ENCODE results near the gene ENO2. TPM values are rescaled to one million over a fixed set of nuclear protein-coding genes. Genes with fewer than 3 reads are reported as not detected.
A peak's percentile ranks its signal among the peaks of the same experiment; 100 is the strongest.

The ENO2 gene
- total RNA-seq, 2 experiments from 2014 or later, result 106 to 171 TPM

DNA sequence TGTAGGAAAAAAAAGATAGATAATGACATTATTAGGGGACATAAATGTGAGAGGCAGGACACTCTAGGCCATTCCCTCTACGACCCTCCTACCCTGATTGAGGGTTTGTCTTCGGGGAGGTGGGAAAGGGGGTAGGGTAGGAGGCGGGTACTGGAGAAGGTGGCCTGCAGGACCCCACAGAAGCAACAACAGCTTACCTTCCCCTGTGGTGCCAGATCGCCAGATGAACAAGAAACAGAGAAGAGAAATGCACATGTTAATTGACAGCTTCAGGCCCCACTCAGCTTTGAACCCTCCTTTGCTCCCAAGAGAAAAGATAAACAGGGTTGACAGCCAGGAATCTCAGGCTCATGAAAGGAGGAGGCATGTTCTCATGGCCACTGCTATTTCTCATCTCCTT, 51.3 kb downstream of the ENO2 start:
- CTCF ChIA-PET, result interaction anchor here (0.8 to 13.5 kb wide), 6 partner anchors 10 to 144 kb away, joined by 3 to 709 read pairs (median 9); partner anchors contain the start of genes C12orf57, C1RL, PTPN6 and RNU7-1
- H3K9me3 Mint-ChIP-seq (ENCODE audit: low read depth), result no peaks in the 10 kb centered on the region
- H3K36me3 Mint-ChIP-seq, result peaks cover 49% of the 10 kb centered on the region
- peaks cover 55% of the 10 kb centered on the region for H3K4me1 Mint-ChIP-seq
- H3K4me3 Mint-ChIP-seq, result no peak overlapping the region
- DNase-seq (no peak), ATAC-seq (no peak)
- H3K27me3 Mint-ChIP-seq, result no peaks in the 10 kb centered on the region
- peak overlapping the region; percentile 82 for H3K27ac Mint-ChIP-seq

- H3K27me3 Mint-ChIP-seq, result no peaks in the 10 kb centered on the region
- H3K27ac Mint-ChIP-seq, result no peak overlapping the region
- H3K4me3 Mint-ChIP-seq, result no peak overlapping the region
- CTCF ChIA-PET, result interaction anchor here (0.7 to 13.5 kb wide), 7 partner anchors 11 to 143 kb away, joined by 3 to 709 read pairs (median 7); partner anchors contain the start of genes C12orf57, C1RL, PTPN6 and RNU7-1
- no peaks in the 10 kb centered on the region for H3K9me3 Mint-ChIP-seq (ENCODE audit: low read depth)
- ATAC-seq (no peak), DNase-seq (no peak)
- H3K4me1 Mint-ChIP-seq, result peaks cover 53% of the 10 kb centered on the region
- H3K36me3 Mint-ChIP-seq, result peaks cover 46% of the 10 kb centered on the region
These were observed 52.0 kb downstream of the ENO2 start for GRCh38 chr12:6966351-6966750.

- Mint-ChIP-seq H3K36me3 (peaks cover 53% of the 10 kb centered on the region), H3K4me3 (no peak overlapping the region), H3K27ac (no peak overlapping the region), H3K27me3 (no peaks in the 10 kb centered on the region), H3K9me3 (ENCODE audit: low read depth) (no peaks in the 10 kb centered on the region), H3K4me1 (peaks cover 55% of the 10 kb centered on the region)
- DNase-seq, result no peak
- ATAC-seq, result no peak
- CTCF ChIA-PET, result interaction anchor here (1.3 to 3.3 kb wide), 6 partner anchors 15 to 141 kb away, joined by 3 to 74 read pairs (median 4); partner anchors contain the start of genes C12orf57, C1R, C1RL and PTPN6
These were observed 53.3 kb downstream of the ENO2 start for GRCh38 chr12:6967651-6968100.

- peak overlapping the region; percentile 100 for H3K27ac Mint-ChIP-seq
- H3K36me3 Mint-ChIP-seq, result peaks cover 54% of the 10 kb centered on the region
- no peaks in the 10 kb centered on the region for H3K9me3 Mint-ChIP-seq (ENCODE audit: low read depth)
- no peaks in the 10 kb centered on the region for H3K27me3 Mint-ChIP-seq
- H3K4me3 Mint-ChIP-seq, result peak overlapping the region; percentile 100
- CTCF ChIA-PET, result interaction anchor here (1.3 to 3.3 kb wide), 9 partner anchors 10 to 141 kb away, joined by 3 to 74 read pairs (median 6); partner anchors contain the start of genes C12orf57, C1R, C1RL and LPCAT3
- H3K4me1 Mint-ChIP-seq, result peaks cover 60% of the 10 kb centered on the region
- DNase-seq, result no peak
- no peak for ATAC-seq
These were observed 54.0 kb downstream of the ENO2 start for GRCh38 chr12:6968426-6968825.

- ATAC-seq (peak; percentile 35), DNase-seq (no peak)
- peaks cover 56% of the 10 kb centered on the region for H3K36me3 Mint-ChIP-seq
- H3K9me3 Mint-ChIP-seq (ENCODE audit: low read depth), result no peaks in the 10 kb centered on the region
- H3K4me1 Mint-ChIP-seq, result peaks cover 66% of the 10 kb centered on the region
- peak overlapping the region; percentile 100 for H3K4me3 Mint-ChIP-seq
- CTCF ChIA-PET, result interaction anchor here (1.1 to 3.3 kb wide), 4 partner anchors 11 to 97 kb away, joined by 3 to 74 read pairs (median 8); partner anchors contain the start of genes C12orf57, PTPN6, RNU7-1 and SPSB2
- peak overlapping the region; percentile 100 for H3K27ac Mint-ChIP-seq
- H3K27me3 Mint-ChIP-seq, result no peaks in the 10 kb centered on the region
These were observed 55.7 kb downstream of the ENO2 start for GRCh38 chr12:6970096-6970527.

Small RNA genes within 50 kb of the gene (microRNA-seq; reads per million reads assigned to microRNA genes)
- gene MIR141 (50.6 reads per million, percentile 56 among the genes with 10 or more reads in this experiment), gene MIR200C (458 reads per million, percentile 80 among the genes with 10 or more reads in this experiment)

Other genes with a start within 250 kb of the ENO2 start
- gene ZNF384, start 225.2 kb upstream of the ENO2 start, total RNA-seq, result 10 to 100 TPM; 76.3 to 76.4 TPM
- gene PIANP, start 213.8 kb upstream of the ENO2 start, total RNA-seq, result not detected
- 10 to 100 TPM; 28.2 to 30.0 TPM for gene COPS7A, start 190.5 kb upstream of the ENO2 start, total RNA-seq
- gene MLF2, start 161.4 kb upstream of the ENO2 start, total RNA-seq, result 100 to 1,000 TPM; 102 to 113 TPM
- 100 to 1,000 TPM; 131 to 142 TPM for gene PTMS, start 148.2 kb upstream of the ENO2 start, total RNA-seq
- gene LAG3, start 142.1 kb upstream of the ENO2 start, total RNA-seq, result 100 to 1,000 TPM; 320 to 420 TPM
- 1 to 10 TPM in 1 of 2 experiments, under 1 TPM in 1; 0.82 to 1.8 TPM for gene CD4, start 125.1 kb upstream of the ENO2 start, total RNA-seq
- gene GPR162, start 92.8 kb upstream of the ENO2 start, total RNA-seq, result under 1 TPM in 1 of 2 experiments, not detected in 1; 0.82 TPM
- gene P3H3, start 86.2 kb upstream of the ENO2 start, total RNA-seq, result under 1 TPM; 0.23 to 0.99 TPM
- gene GNB3, start 73.7 kb upstream of the ENO2 start, total RNA-seq, result under 1 TPM in 1 of 2 experiments, not detected in 1; 0.12 TPM
- 100 to 1,000 TPM in 1 of 2 experiments, 10 to 100 TPM in 1; 89.1 to 125 TPM for gene CDCA3, start 63.3 kb upstream of the ENO2 start, total RNA-seq
- 100 to 1,000 TPM in 1 of 2 experiments, 10 to 100 TPM in 1; 98.8 to 129 TPM for gene USP5, start 62.4 kb upstream of the ENO2 start, total RNA-seq
- gene TPI1, start 47.0 kb upstream of the ENO2 start, total RNA-seq, result 1,000 to 10,000 TPM; 1,086 to 1,277 TPM
- gene SPSB2, start 41.3 kb upstream of the ENO2 start, total RNA-seq, result 10 to 100 TPM; 10.5 to 14.4 TPM
- gene LRRC23, start 9.8 kb upstream of the ENO2 start, total RNA-seq, result 1 to 10 TPM; 4.9 to 8.7 TPM
- 10 to 100 TPM; 38.3 to 40.1 TPM for gene ATN1, start 13.4 kb downstream of the ENO2 start, total RNA-seq
- not detected for gene RNU7-1, start 29.2 kb downstream of the ENO2 start, total RNA-seq
- gene C12orf57, start 29.4 kb downstream of the ENO2 start, total RNA-seq, result 100 to 1,000 TPM; 120 to 132 TPM
- 100 to 1,000 TPM; 283 to 367 TPM for gene PTPN6, start 36.8 kb downstream of the ENO2 start, total RNA-seq
- gene PHB2, start 56.1 kb downstream of the ENO2 start, total RNA-seq, result 100 to 1,000 TPM; 211 to 271 TPM
- gene EMG1, start 56.3 kb downstream of the ENO2 start, total RNA-seq, result 10 to 100 TPM; 59.9 to 69.5 TPM
- 10 to 100 TPM; 29.3 to 32.0 TPM for gene LPCAT3, start 103.9 kb downstream of the ENO2 start, total RNA-seq
- 1 to 10 TPM; 1.6 to 2.5 TPM for gene C1S, start 146.1 kb downstream of the ENO2 start, total RNA-seq
- 1 to 10 TPM; 4.0 to 5.3 TPM for gene C1R, start 177.9 kb downstream of the ENO2 start, total RNA-seq
- 10 to 100 TPM; 21.8 to 27.4 TPM for gene C1RL, start 194.6 kb downstream of the ENO2 start, total RNA-seq
- gene RBP5, start 214.3 kb downstream of the ENO2 start, total RNA-seq, result under 1 TPM; 0.87 to 0.91 TPM
- 100 to 1,000 TPM in 1 of 2 experiments, 10 to 100 TPM in 1; 71.9 to 109 TPM for gene CLSTN3, start 215.8 kb downstream of the ENO2 start, total RNA-seq

Measured in activated CD8-positive, alpha-beta memory T cell treated with anti-CD3 and anti-CD28 coated beads, Interleukin-2, amount 10 ng/mL, durations not matched to agents 7 days and 5 days (primary cell).